K562 (cell line): ENCODE data around the gene CACNA1C. TPM values are rescaled to one million over a fixed set of nuclear protein-coding genes. Genes with fewer than 3 reads are reported as not detected.

Experiments
- ATAC-seq: fragments of 200-7000 bp; cut with Tn5 transposase; 3 replicates; pipeline ENCODE4 v1.9.1; 2020; ENCODE audit warnings: moderate library complexity
- BruUV-seq: library from RNA; stranded (reverse); fragments of 400-500 nt; replicated peaks from 2 replicates; lab custom pipeline; 2021; lab: Mats Ljungman, UMichigan
- CTCF ChIA-PET: fragments of 300-600 bp; formaldehyde crosslinking; extraction: SDS; loops from one replicate; lab custom pipeline; 2021; ENCODE audit warnings: low intra/inter-chr PET ratio; lab: Yijun Ruan, JAX
- POLR2A ChIA-PET: fragments of 300-600, 350-650 bp; sonication (Branson Sonifier 250); formaldehyde crosslinking; extraction: SDS; loops from one replicate; lab custom pipeline; 2021; ENCODE audit warnings: antibody characterized with exemption, inconsistent platforms; lab: Yijun Ruan, JAX
- DNase-seq, 4 experiments: peaks; one replicate each; pipeline versions ENCODE4 v3.0.0 to v3.0.0-alpha.2; 2011 to 2018; ENCODE audit warnings: low spot score in 3 of 4, mixed read lengths in 3 of 4; ENCODE audit errors: extremely low read depth in 1 of 4
- FAIRE-seq: peaks from 2 replicates; lab custom pipeline; 2011; peaks lifted over from hg19 to GRCh38; lab: Jason Lieb, UNC
- H2AFZ ChIP-seq: 2 replicates; pipeline ENCODE4 v1.6.0; 2011; ENCODE audit warnings: low read depth, low read length, control low read depth, inconsistent platforms
- H3K27ac ChIP-seq: fragments of 200-600 bp; 3 replicates; pipeline ENCODE4 v1.8.0; 2011; ENCODE audit warnings: low read depth, mild to moderate bottlenecking, control low read depth, inconsistent platforms, low read length, moderate library complexity, mixed read lengths; ENCODE audit errors: extremely low read depth
- H3K27me3 ChIP-seq, 2 experiments: fragments of 300-600 bp in 1 of 2; 2 replicates in 1 of 2; 3 replicates in 1 of 2; pipeline versions ENCODE4 v1.6.0 to v1.8.0; 2011; ENCODE audit warnings: inconsistent platforms in 2 of 2, low read length in 2 of 2, mild to moderate bottlenecking in 1 of 2, mixed read lengths in 1 of 2, moderate library complexity in 1 of 2; ENCODE audit not compliant: control insufficient read depth in 2 of 2, insufficient read depth in 2 of 2
- H3K36me3 ChIP-seq: fragments of 300-600 bp; 3 replicates; pipeline ENCODE4 v1.8.0; 2011; ENCODE audit warnings: mild to moderate bottlenecking, low read length, inconsistent platforms; ENCODE audit not compliant: control insufficient read depth, insufficient read depth
- H3K4me1 ChIP-seq, 2 experiments: fragments of 200-600 bp in 1 of 2; replicated peaks in 1 of 2; 2 replicates in 1 of 2; 3 replicates in 1 of 2; pipeline versions ENCODE4 v1.5.1 to v1.8.0; 2011; ENCODE audit warnings: inconsistent platforms in 2 of 2, low read length in 2 of 2, mild to moderate bottlenecking in 1 of 2, mixed read lengths in 1 of 2, moderate library complexity in 1 of 2; ENCODE audit not compliant: control insufficient read depth in 2 of 2, insufficient read depth in 2 of 2
- H3K4me2 ChIP-seq: 2 replicates; pipeline ENCODE4 v1.6.1; 2011; ENCODE audit warnings: low read length, control low read depth, inconsistent platforms, mixed read lengths; ENCODE audit not compliant: insufficient read depth
- H3K4me3 ChIP-seq: fragments of 200-600 bp; sonication (generic), shearing (Covaris generic); 2 replicates; pipeline ENCODE4 v1.5.1; 2016; ENCODE audit warnings: control low read depth, inconsistent platforms
- H3K79me2 ChIP-seq: fragments of 200-600 bp; 3 replicates; pipeline ENCODE4 v1.8.0; 2011; ENCODE audit warnings: low read length, inconsistent platforms; ENCODE audit not compliant: control insufficient read depth, insufficient read depth
- H3K9ac ChIP-seq, 2 experiments: 2 replicates each; pipeline versions ENCODE4 v1.6.0 to v1.6.1; 2011; ENCODE audit warnings: low read depth in 2 of 2, low read length in 2 of 2, control low read depth in 1 of 2, inconsistent platforms in 1 of 2, mild to moderate bottlenecking in 1 of 2, mixed read lengths in 1 of 2; ENCODE audit not compliant: insufficient read depth in 1 of 2
- H3K9me1 ChIP-seq: one replicate; pipeline ENCODE4 v1.6.0; 2011; ENCODE audit warnings: inconsistent platforms, mild to moderate bottlenecking, low read length, moderate library complexity; ENCODE audit not compliant: control insufficient read depth, insufficient read depth
- H3K9me3 ChIP-seq: replicated peaks from 2 replicates; pipeline ENCODE4 v1.5.1; 2011; ENCODE audit warnings: low read depth, low read length, inconsistent platforms; ENCODE audit not compliant: control insufficient read depth, insufficient read depth
- H4K20me1 ChIP-seq: replicated peaks from 2 replicates; pipeline ENCODE4 v1.6.1; 2011; ENCODE audit warnings: low read length, inconsistent platforms, mixed read lengths; ENCODE audit not compliant: control insufficient read depth, insufficient read depth
- ATF1 ChIP-seq, 2 experiments: fragments of 450-650 bp in 1 of 2; IDR thresholded peaks; 2 replicates each; pipeline ENCODE4 v1.6.1; 2016; ENCODE audit warnings: missing compliant biosample characterization in 1 of 2, missing genetic modification characterization in 1 of 2
- BCOR ChIP-seq: fragments of 450-650 bp; IDR thresholded peaks from 2 replicates; pipeline ENCODE4 v1.6.1; 2016
- BRF2 ChIP-seq: IDR thresholded peaks from 3 replicates; pipeline ENCODE4 v1.6.1; 2011; ENCODE audit warnings: borderline replicate concordance, mild to moderate bottlenecking; ENCODE audit not compliant: insufficient read length, insufficient read depth
- CEBPG ChIP-seq, 3 experiments: fragments of 200-800 bp in 1 of 3; sonication (Bioruptor generic) in 1 of 3; sonication (generic) in 1 of 3; formaldehyde crosslinking in 1 of 3; IDR thresholded peaks in 2 of 3; conservative IDR thresholded peaks in 1 of 3; 2 replicates each; pipeline versions ENCODE4 v1.6.1 to v1.8.0; 2016 to 2022; ENCODE audit warnings: missing compliant biosample characterization in 2 of 3, missing genetic modification characterization in 2 of 3, mild to moderate bottlenecking in 1 of 3, missing genetic modification reagents in 1 of 3
- CLOCK ChIP-seq: fragments of 250-450 bp; sonication (Bioruptor Pico); IDR thresholded peaks from 2 replicates; pipeline ENCODE4 v1.4.0; 2020; ENCODE audit warnings: mild to moderate bottlenecking, moderate library complexity, borderline replicate concordance
- DMBX1 ChIP-seq: fragments of 250-450 bp; sonication (Bioruptor Pico); IDR thresholded peaks from 2 replicates; pipeline ENCODE4 v1.8.0; 2022; ENCODE audit warnings: inconsistent platforms, mild to moderate bottlenecking, moderate library complexity, borderline replicate concordance
- ESRRA ChIP-seq: fragments of 450-650 bp; IDR thresholded peaks from 2 replicates; pipeline ENCODE4 v1.6.1; 2014; ENCODE audit warnings: low read depth, mild to moderate bottlenecking, moderate library complexity, borderline replicate concordance
- HES1 ChIP-seq: fragments of 450-650 bp; IDR thresholded peaks from 2 replicates; pipeline ENCODE4 v1.6.1; 2016; ENCODE audit warnings: low read depth, mild to moderate bottlenecking, moderate library complexity
- MAFG ChIP-seq: fragments of 450-650 bp; conservative IDR thresholded peaks from 2 replicates; pipeline ENCODE4 v1.6.1; 2016; ENCODE audit warnings: missing genetic modification characterization, missing compliant biosample characterization
- MCM7 ChIP-seq, 2 experiments: fragments of 450-650 bp; IDR thresholded peaks; 2 replicates each; pipeline ENCODE4 v1.6.1; 2016 to 2018
- NEUROD1 ChIP-seq: fragments of 150-350 bp; IDR thresholded peaks from 2 replicates; pipeline ENCODE4 v1.6.1; 2014; ENCODE audit warnings: borderline replicate concordance, low read length, low read depth; ENCODE audit not compliant: partially characterized antibody
- PTRF ChIP-seq: fragments of 450-650 bp; IDR thresholded peaks from 2 replicates; pipeline ENCODE4 v1.6.1; 2016; ENCODE audit warnings: mild to moderate bottlenecking, missing genetic modification characterization, missing compliant biosample characterization
- RNF2 ChIP-seq: sonication (generic); IDR thresholded peaks from 2 replicates; pipeline ENCODE4 v1.6.1; 2016
- SMAD3 ChIP-seq: fragments of 450-650 bp; formaldehyde crosslinking; conservative IDR thresholded peaks from 2 replicates; pipeline ENCODE4 v1.4.0; 2020; ENCODE audit warnings: mild to moderate bottlenecking
- SRSF1 ChIP-seq: fragments of 200-400 bp; formaldehyde crosslinking; IDR thresholded peaks from 2 replicates; pipeline ENCODE4 v1.6.1; 2017; ENCODE audit warnings: mild to moderate bottlenecking, low read depth, low read length, moderate library complexity
- ZNF146 ChIP-seq: IDR thresholded peaks from one replicate; pipeline ENCODE4 v1.6.1; 2018; ENCODE audit warnings: missing compliant biosample characterization; ENCODE audit not compliant: unreplicated experiment
- ZNF668 ChIP-seq: fragments of 250-450 bp; sonication (Bioruptor Pico); IDR thresholded peaks from 2 replicates; pipeline ENCODE4 v1.8.0; 2022; ENCODE audit warnings: mild to moderate bottlenecking, inconsistent platforms
- WGBS: fragments of 100-300 bp; shearing (Covaris generic); methylation state at CpG from one replicate; pipeline ENCODE4 v1.1.6; 2016; ENCODE audit warnings: low coverage, mixed read lengths; ENCODE audit not compliant: insufficient coverage; ENCODE audit errors: missing lambda C conversion rate; 5-methylcytosine and 5-hydroxymethylcytosine counted together
- in situ Hi-C: fragments of 300-500 bp; cut with MboI; formaldehyde crosslinking; loops from 4 replicates; pipeline ENCODE4 v1.15.0; 2018; ENCODE audit warnings: inconsistent platforms, mixed read lengths
- intact Hi-C: fragments of 100-400 bp; cut with micrococcal nuclease; formaldehyde crosslinking; loops from 2 replicates; pipeline ENCODE4 v1.14.2; 2022
- polyA plus RNA-seq, 8 experiments: library from polyadenylated mRNA; depleted of rRNA in 4 of 8; stranded (reverse) in 5 of 8; unstranded in 3 of 8; fragments of >200 nt; fragmentation: Nextera tagmentation in 2 of 8; fragmentation: Illumina TruSeq in 1 of 8; extraction: Ambion mirVana in 2 of 8; extraction: Trizol in 1 of 8; gene quantifications; 2 replicates each; pipeline versions ENCODE4 v1.2.1 to v1.2.3, GENCODE V29; 2011 to 2014; ENCODE audit warnings: inconsistent platforms in 1 of 8, missing spikeins in 1 of 8
- total RNA-seq, 7 experiments: library from RNA; depleted of rRNA in 6 of 7; stranded (reverse); fragments of >200 nt in 6 of 7; fragmentation: Illumina TruSeq in 2 of 7; extraction: Trizol in 2 of 7; gene quantifications; 2 replicates each; pipeline versions ENCODE4 v1.2.1 to v1.2.3, GENCODE V29; 2011 to 2021; ENCODE audit warnings: low replicate concordance in 1 of 7

CACNA1C gene
- total and polyA plus RNA-seq, 9 of the 15 experiments (the other 6 are each of a cell fraction or from before 2014, with no cell fraction given), result not detected

- Histone ChIP-seq H4K20me1 (no peaks in the 10 kb centered on the region), H3K9ac (no peak overlapping the region), H2AFZ (no peak overlapping the region), H3K9me3 (no peaks in the 10 kb centered on the region), H3K79me2 (no peaks in the 10 kb centered on the region), H3K4me2 (no peak overlapping the region), H3K27ac (no peak overlapping the region), H3K36me3 (no peaks in the 10 kb centered on the region), H3K4me3 (no peak overlapping the region), H3K27me3 (peaks cover 0 to 11% of the 10 kb centered on the region in 2 experiments; a peak in 3 of 5 replicates), H3K4me1 (peaks cover 0 to 8% of the 10 kb centered on the region in 2 experiments; a peak in 2 of 5 replicates), H3K9me1 (no peaks in the 10 kb centered on the region)
- CTCF ChIA-PET, result no interaction called here
- POLR2A ChIA-PET, result interaction anchor here (0.9 kb wide), 1 partner anchor 10 kb away, joined by 4 read pairs; no protein-coding TSS in a partner anchor
- in situ Hi-C loops (no loop called here), intact Hi-C loops (no loop called here)
- no peak for DNase-seq
- WGBS, result 0% methylated on average over 3 of the region's 3 CpGs
- no TSS peak for BruUV-seq
- FAIRE-seq, result no peak
- no peak for ATAC-seq
- TF ChIP-seq DMBX1 (CRISPR knock-in tag), result no peak
- TF ChIP-seq BRF2, result no peak
- TF ChIP-seq BCOR, result no peak
- no peak for TF ChIP-seq PTRF (tag)
- no peak for TF ChIP-seq CLOCK (CRISPR knock-in tag)
- TF ChIP-seq ATF1 (CRISPR knock-in tag; IDR thresholded peaks at IDR 0.05), result no peak
- no peak for TF ChIP-seq ATF1 (tag; IDR thresholded peaks at IDR 0.05)
- TF ChIP-seq NEUROD1, result no peak
- TF ChIP-seq ZNF668 (CRISPR knock-in tag), result no peak
- TF ChIP-seq SMAD3 (CRISPR knock-in tag), result no peak
- TF ChIP-seq CEBPG (CRISPR knock-in tag; IDR thresholded peaks at IDR 0.05), result no peak
- TF ChIP-seq CEBPG (tag; conservative IDR thresholded peaks at IDR 0.05 in 1 of 2, IDR thresholded peaks at IDR 0.05 in 1 of 2), result no peak
- TF ChIP-seq ESRRA, result no peak
- no peak for TF ChIP-seq SRSF1
- TF ChIP-seq MCM7 (IDR thresholded peaks at IDR 0.05), result no peak
- no peak for TF ChIP-seq RNF2
- TF ChIP-seq MAFG (tag), result no peak
- no peak for TF ChIP-seq ZNF146 (CRISPR knock-in tag)
- no peak for TF ChIP-seq HES1
Observed at GRCh38 chr12:2233034-2233433, 180.2 kb downstream of the CACNA1C start.
